ENCODE data around the gene ZNF30.
"Not testable (repeated sequence)": the region's sequence is repeated elsewhere in the genome, so short reads cannot be mapped to it uniquely, and the experiment has no call there.

ZNF30 gene

DNA sequence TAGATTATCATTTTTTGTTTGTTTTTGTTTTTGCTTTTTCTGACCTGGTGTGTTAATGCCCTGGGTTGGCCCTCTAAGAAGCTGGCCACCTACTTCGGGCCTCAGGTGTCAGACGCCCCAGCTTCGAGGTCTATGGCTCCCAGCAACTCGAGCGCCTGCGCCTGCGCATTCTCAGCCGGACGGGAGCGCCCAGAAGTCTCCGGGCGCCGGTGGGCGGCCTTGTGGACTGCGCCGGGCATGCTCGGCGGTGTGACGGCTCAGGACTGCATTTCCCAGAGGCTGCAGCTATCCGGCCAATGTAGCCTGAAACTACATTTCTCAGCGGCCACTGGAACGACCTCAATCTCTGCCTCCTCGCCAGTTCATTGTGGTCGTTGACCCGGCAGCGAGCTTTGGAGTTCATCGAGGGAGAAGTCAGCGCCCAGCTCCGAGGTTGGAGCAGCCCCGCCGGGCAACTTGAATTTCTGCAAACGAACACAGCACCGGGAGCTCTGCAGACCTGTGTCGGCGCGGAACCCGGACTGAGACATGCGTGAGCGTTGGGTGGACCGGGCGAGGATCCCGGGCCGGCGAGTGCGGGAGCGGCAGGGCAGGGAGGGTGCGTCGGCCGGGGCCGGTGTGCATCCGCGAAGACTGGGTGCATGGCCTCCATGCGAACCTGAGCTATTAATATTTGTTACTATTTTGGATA is at the start of gene ZNF30:
ZNF30 (plus strand) TSS at position 219 of the 691 bp plus-strand sequence. CDS start 3,045 bp downstream, outside the sequence.
- DNase-seq = peak; percentile 72

DNA sequence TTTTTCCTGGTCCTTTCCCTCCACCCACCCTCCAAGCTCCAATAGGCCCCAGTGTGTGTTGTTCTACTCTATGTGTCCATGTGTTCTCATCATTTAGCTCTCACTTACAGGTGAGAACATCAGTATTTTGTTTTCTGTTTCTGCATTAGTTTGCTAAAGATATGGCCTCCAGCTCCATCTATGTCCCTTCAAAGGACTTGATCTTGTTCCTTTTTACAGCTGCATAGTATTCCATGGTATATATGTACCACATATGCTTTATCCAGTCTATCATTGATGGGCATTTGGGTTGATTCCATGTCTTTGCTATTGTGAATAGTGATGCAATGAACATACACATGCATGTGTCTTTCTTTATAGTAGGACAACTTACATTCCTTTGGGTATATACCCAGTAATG is 47.1 kb upstream of the ZNF30 start:
- no peak for DNase-seq

DNA sequence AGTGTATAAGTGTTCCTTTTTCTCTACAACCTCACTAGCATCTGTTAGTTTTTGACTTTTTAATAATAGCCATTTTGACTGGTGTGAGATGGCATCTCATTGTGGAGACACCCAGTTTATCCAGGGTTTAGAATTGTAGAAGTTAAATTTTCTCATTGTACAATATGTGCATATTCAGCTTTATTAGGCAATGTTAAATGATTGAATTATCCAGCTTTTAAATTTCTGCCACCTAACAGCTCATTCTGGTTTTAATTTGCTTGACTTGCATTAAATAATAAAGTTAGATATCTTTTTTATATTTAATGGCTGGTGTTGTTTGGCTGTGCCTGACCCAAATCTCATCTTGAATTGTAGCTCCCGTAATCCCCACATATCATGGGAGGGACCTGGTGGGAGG is 46.7 kb upstream of the ZNF30 start:
- DNase-seq = no peak

DNA sequence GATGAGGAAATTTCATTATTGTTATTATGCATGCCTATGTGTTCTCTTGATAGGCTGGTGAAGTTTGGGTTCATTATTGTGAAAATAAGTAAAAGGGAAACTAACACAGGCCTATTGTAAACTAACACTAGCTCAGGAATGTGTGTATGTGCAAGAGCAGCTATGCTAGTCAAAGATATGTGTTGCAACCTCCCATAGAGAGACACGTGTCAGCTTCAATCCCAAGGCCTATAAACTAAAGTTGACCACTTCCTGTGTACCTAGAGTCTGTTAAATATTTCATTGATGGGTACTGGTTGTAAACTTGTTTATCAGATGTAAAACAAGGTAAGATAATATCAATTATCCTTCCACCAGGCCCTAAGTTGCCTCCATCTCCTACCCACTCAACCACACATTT is 44.7 kb upstream of the ZNF30 start:
- DNase-seq = no peak

DNA sequence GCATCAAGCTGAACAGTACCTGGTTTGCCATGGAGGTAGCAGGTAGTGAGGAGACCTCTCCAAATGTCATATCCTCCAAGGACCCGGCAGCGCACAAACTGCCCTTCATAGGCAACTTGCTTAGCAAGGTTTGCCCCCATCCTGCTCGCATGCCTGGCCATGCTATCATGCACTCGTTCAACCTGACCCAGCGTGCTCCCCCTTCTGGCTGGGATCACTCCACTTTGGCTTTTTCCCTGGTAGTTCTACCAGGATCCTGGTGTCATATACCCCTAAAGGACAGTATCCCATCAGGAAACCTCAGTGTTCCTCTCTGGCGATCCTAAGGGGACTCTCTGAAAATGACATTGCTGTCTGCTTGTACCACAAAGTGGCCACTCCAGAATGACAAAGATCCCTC is 38.6 kb upstream of the ZNF30 start:
- DNase-seq = no peak

DNA sequence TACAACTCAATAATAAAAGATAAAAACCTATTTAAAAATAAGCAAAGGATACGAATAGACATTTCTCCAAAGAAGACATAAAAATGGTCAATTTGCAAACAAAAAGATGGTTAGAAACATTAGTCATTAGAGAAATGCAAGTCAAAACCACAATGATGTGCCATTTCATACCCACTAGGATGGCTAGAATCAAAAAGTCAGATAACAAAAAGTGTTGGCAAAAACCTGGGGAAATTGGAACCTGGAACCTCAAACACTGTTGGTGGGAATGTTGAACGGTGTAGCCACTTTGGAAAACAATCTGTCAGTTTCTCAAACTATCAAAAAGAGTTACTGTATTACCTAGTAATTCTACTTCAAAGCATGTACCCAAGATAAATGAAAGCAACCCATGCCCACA is 26.5 kb upstream of the ZNF30 start:
- DNase-seq = no peak

DNA sequence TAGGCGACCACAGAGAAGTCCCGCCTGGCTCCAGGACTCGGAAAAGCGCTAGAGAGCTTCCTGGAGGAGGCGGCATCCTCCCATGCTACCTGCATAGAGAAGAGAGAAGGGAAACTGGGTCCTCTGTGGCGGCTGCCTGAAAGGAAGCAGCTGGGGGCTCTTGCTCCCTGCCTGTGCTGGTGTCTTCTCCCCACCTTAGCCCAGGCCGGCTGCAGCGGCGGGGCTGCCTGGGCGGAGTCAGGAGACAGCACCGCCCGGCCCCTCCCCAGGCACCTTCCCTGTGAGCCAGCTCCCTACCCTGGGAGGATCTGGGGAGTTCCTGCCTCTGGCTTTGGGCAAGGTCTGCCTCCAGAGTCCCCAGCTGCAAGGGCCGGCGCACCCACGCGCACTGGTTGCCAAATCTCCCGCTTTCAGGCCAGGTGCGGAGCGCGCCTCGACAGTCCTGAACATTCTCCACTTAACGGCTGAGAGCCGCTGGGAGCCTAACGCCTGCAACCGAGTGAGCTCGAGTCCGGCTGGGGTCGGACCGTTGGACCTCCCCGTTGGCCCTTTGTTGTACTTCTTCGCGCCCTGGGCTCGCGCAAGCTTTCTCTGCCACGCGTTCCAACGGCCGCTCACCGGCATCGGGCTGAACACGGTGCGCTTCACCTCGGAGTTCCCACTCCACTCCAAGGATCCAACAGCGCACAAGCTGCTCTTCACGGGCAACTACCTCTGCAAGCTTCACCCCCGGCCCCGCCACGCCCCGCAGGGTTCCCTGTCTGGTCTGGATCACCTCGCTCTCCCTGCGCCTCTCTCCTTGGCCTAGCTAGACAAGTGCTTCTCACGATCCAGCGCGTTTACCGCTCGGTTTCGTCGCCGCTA is 21.8 kb upstream of the ZNF30 start:
- peak; percentile 1 for DNase-seq

DNA sequence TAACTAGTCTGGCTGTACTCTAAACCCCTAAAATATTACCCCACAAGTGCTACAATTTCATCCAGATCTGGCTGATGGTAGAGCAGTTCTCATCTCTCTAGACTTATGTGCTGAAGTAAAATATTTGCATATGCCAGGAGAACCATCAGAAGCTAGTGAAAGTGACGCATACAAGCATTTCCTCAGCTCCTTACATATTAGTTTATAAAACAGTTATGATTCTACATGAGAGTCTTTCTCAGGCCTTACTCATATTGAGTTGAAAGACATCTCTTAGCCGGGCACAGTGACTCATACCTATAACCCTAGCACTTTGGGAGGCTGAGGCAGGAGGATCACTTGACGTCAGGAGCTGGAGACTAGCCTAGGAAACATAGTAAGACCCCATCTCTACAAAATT is 15.9 kb upstream of the ZNF30 start:
- DNase-seq = no peak

DNA sequence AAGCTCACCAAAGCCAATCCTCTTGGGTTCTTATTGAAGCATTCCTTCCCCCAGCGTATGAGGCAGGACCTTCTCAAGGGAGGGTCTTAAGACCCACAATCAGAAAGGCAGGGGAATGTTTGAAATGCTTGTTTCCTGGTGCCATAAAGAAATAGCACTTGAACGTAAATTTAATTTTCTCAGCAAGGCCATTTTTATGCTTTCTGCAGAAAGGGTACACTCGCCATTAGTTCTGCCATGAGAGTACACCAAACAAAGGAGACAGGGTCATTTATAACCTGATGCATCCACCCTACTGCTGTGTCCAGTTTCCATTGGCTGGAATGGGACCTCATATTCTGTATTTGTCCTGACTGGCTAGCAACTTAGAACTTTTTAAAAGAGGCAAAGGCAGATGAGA is 9.6 kb upstream of the ZNF30 start:
- not testable (repeated sequence) for DNase-seq

DNA sequence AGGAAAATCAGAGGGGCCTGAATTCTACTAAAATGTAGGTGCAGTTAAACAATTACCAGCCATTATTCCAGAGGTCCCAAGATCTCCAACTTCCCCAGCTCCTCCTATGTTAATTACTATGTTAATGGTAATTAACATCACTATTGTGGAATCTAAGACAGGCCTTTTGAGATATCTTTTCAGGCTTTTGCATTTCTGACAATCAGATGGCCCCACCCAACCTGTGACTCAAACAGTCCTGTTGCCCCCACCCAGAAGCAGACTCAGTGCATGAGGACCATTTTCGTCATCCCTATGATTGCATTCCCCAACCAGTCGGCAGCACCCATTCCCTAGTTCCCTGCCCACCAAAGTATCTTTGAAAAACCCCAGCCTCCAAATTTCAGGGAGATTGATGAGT is 8.5 kb upstream of the ZNF30 start:
- DNase-seq = no peak

DNA sequence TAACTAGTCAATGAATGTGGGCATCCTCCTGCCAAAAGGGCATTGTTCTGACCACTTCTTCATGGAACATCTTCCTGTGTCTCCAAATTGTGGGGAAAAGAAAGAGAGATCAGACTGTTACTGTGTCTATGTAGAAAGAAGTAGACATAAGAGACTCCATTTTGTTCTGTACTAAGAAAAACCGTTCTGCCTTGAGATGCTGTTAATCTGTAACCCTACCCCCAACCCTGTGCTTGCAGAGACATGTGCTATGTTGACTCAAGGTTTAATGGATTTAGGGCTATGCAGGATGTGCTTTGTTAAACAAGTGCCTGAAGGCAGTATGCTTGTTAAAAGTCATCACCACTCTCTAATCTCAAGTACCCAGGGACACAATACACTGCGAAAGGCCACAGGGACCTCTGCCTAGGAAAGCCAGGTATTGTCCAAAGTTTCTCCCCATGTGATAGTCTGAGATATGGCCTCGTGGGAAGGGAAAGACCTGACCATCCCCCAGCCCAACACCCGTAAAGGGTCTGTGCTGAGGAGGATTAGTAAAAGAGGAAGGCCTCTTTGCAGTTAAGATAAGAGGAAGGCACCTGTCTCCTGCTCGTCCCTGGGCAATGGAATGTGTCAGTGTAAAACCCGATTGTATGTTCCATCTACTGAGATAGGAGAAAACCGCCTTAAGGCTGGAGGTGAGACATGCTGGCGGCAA is 6.5 kb upstream of the ZNF30 start:
- peak; percentile 29 for DNase-seq

DNA sequence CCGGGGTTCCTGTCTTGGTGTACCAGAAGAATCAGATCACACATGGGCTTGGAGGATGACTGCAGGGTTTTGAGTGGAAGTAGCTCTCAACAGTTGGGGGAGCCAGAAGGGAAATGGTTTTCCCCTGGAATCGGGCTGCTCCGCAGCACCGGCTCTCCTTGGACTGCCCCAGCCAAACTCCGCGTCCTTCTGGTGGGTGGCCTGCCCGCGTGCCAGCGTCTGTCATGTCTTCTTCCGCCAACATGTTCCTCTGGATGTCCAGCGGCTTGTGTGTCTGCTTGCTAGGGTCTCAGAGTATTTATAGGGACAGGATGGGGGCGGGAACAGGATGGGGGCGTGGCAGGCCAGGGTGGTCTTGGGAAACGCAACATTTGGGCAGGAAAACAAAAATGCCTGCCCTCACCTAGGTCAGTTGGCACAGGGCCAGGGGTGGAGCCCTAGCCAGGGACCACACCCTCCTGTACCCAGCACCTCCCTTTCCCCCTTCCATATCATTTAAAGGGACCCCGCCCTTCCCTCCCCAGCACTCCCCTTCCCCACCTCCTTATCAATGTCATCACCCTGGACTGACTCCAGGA is 1.3 kb upstream of the ZNF30 start:
- no peak for DNase-seq

DNA sequence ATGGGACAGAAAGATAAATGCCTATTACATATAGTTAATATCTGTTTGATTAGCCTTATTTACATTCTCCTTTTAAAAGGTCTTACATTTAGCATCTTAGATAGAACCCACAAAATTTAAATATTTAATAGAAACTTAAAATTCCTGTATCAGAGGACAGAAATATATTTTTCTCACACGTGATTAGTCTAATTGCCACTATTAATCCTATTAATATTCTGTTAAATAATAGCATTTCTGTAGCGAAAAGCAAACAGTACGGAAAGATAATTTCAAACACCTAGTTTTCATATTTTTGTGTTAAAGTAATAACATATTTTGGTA is 380 bp upstream of the ZNF30 start:
- DNase-seq = no peak

DNA sequence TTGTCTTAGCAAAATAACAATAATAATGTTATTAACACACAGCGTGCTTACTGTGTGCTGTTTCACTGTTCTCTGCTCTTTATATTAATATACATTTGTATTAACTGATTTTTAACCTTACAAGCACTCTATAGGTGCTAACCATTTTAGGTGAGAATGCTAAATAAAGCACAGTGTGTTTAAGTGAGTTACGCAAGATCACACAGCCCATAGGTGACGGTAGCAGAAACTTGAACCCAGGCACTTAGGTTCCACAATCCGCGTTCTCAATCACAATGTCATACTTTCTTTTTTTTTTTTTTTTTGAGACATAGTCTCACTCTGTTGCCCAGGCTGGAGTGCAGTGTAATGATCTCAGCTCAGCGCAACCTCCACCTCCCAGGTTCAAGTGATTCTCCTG is 5.8 kb downstream of the ZNF30 start:
- no peak for DNase-seq

DNA sequence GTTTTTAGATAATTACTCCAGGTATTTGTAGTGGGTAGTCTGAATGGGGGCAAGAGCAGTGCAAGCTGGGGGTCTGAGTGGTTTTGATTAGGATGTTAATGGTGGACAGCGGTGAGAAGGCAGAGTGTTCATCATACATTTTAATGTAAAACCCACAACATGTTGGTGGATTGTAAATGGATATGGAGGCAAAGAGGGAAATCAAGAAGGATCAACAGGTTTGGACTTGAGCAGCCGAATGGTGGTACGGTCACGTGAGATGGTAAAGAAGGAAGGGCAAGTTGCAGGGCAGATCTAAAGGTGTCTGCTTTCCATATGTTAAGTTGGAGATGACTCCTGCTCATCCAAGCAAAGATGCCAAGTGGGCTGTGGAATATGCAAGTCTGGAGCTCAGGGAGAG is 9.5 kb downstream of the ZNF30 start:
- DNase-seq = no peak

DNA sequence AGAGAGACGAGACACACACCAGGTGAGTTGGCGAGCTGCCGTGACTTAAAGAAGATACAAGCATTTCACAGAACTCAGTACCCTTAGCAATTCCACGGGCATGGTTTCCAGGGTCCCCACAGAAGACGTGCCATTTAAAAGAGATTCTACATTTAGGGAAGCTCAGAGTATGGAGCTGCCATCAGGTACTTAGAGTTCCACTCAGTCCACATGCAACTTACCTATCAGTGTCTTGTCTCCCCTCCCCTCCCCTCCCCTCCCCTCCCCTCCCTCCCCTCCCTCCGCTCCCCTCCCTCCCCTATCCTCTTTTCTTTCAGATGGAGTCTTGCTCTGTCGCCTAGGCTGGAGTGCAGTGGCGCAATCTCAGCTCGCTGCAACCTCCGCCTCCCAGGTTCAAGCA is 12.2 kb downstream of the ZNF30 start:
- no peak for DNase-seq

DNA sequence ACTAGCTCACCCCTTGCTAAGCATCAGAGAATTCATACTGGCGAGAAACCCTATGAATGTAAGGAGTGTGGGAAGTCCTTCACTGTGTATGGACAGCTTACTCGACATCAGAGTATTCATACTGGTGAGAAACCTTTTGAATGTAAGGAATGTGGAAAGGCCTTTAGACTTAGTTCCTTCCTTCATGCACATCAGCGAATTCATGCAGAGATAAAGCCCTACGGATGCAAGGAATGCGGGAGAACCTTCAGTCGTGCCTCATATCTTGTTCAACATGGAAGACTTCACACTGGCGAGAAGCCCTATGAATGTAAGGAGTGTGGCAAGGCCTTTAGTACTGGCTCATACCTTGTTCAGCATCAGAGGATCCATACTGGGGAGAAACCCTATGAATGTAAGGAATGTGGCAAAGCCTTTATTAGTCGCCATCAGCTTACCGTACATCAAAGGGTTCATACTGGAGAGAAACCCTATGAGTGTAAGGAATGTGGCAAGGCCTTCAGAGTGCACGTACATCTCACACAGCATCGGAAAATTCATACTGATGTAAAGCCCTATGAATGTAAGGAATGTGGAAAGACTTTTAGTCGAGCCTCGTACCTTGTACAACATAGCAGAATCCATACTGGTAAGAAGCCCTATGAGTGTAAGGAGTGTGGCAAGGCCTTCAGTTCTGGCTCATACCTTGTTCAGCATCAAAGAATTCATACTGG is 17.3 kb downstream of the ZNF30 start:
- no peak for DNase-seq

DNA sequence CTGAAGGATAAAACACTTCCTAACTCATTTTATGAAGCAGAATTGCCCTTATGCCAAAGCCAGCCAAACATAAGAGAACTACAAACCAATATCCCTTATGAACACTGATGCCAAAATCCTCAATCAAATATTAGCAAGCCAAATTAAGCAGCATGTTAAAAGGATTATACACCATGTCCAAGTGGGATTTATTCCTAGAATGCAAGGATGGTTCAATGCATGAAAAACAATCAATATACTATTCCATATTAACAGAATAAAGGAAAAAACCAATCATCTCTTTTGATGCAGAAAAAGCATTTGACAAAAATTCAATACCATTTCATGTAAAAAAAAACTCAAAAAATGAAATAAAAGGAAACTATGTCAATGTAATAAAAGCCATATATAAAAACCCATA is 26.4 kb downstream of the ZNF30 start:
- no peak for DNase-seq

DNA sequence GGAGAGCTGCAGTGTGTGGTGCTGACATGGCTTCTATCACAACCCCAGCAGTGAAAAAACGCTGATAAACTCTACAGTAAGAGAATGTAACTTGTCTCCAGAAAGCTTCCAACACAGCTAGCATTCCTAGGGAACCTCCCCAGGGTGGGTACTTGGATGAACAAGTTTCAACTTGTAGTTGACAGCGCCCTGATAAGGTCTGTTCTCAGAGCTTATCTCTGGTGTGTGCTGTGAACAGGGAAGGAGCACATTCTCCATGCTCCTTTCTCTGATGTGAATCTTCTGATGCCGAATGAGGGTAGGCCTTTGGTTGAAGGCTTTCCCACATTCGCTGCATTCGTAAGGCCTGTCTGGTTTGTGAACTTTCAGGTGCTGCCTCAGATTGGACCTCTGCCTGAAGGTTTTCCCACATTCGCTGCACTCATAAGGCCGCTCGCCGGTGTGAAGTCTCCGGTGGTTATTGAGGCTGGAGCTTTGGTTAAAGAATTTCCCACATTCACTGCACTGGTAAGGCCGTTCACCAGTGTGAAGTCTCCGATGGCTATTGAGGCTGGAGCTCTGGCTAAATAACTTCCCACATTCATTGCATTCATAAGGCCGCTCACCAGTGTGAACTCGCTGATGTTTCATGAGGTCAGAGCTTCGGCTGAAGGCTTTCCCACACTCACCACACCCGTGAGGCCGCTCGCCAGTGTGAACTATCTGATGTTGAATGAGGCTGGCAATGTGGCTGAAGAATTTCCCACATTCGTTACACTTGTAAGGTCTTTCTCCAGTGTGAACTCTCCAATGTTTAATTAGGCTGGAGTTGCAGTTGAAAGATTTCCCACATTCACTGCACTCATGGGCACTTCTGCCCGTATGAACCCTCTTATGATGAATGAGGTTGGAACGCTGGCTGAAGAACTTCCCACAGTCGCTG is 31.4 kb downstream of the ZNF30 start:
- no peak for DNase-seq

DNA sequence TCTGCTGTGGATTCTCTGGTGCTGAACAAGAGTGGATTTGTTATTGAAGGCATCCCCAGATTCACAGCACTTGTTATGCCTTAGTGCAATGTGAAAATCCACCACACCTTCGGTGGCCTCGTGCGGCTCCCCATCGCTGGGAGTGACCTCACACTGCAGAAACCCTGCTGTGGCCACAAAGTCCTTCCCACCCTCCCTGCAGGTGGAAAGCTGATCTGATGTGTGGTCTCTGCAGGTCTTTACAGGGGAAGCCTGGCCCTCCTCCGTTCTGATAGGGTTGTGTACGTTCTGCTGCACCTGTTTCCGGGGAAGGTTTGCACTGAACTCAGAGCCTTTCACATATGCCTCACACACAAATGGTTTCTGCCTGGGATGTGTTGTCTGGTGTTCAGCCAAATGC is 32.3 kb downstream of the ZNF30 start:
- DNase-seq = no peak

DNA sequence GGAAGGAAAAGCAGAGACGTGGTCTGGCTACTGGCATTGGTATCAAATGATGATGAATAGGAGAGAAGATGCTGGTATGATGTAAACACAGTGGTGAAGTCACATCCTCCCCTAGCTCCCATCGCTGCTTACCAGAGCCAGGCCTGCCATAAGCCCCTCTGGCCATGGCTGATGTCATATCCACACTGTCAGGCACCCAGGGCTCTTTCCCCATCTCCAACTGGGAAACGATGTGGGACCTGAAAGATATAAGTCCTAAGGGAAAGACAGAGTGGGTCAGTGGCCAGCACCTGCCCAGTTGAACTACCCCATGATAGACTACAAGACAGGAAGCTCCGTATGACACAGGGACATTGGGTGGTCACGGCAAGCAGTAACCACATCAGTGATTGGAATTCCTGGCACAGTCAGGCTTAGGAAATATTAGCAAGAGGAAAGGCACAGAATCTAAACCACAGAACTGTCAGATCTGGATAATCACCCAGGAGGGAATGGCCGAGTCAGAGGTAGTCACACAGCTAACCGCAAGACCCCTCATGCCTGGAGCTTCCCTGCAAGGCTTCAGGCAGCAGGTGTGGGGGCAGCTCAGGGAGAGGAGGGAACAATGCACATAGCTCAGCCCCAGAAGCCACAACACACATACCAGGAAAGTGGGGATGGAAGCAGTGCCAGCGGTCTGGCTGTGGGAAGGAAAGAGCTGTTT is 33.6 kb downstream of the ZNF30 start:
- DNase-seq = no peak
